NCI-H345 treated with DMSO at 0.1 percent for 48 hours (cell line): Measurements from ENCODE around the gene ALOXE3.

Experiments used
- DNase-seq: peaks from one replicate; lab custom pipeline; 2025; ENCODE audit not compliant: unreplicated experiment; lab: John Stamatoyannopoulos, UW

ALOXE3 gene

DNA sequence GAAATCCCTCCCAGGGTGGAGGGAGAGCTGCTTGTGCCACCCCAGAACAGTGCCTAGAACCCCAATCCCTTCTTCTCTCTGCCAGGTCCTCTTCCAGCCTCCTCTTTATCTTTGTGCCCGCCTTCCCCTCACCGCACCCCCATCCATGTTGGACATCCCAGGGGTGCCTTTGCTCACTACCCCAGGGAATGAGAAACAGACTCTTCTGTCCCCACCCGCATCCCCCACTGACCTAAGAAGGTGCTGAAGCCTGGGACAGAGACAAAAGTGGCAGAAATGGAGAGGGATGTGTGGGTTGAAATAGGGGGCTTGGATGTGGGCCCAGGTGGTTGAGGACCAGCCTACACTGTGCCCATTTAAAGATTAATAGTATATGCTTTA lies 62.5 kb downstream of the ALOXE3 start:
- DNase-seq = no peak

DNA sequence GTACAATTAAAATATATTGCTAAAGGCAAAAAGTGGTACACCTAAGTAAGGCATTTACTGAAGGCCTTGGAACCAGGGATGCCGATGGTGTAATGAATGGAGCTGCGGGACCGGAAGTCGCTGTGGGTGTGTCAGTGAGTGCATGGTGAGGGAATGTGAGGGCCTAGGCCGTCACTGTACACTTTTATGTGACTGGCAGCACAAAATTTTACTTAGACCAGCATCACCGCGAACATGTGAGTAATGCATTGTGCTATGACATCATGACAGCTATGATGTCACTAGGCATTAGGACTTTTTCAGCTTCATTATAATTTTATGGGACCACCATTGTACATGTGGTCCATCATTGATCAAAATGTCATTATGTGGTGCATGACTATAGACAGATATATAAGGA lies 64.7 kb downstream of the ALOXE3 start:
- no peak for DNase-seq

DNA sequence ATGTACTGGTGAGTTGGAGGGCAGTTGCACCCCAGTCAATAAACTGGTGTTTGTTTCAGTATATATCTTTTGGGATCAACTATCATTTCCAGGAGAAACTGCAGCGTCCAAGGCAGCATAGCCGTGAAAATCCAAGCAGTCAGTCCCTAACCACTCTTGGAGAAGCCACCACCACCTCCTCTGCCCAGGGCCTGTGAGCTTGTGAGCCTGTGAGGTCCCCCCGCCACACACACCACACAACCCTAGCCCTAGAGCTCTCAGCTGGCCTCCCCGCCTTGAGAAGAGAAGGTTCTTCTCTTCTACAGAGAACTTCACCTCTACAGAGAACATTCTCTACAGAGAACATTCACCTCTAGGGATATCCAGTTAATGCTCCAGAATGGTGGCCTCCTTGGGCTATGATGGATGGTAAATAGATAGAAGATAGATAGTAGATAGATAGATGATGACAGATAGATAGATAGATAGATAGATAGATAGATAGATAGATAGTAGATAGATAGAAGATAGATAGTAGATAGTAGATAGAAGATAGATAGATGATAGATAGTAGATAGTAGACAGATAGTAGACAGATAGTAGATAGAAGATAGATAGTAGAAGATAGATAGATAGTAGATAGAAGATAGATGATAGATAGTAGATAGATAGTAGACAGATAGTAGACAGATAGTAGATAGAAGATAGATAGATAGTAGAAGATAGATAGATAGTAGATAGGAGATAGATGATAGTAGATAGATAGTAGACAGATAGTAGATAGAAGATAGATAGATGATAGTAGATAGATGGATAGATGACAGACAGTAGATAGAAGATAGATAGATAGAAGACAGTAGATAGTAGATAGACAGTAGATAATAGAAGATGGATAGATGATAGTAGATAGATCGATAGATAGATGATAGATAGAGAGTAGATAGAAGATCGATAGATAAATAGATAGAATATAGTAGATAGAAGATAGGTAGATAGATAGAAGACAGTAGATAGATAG lies 65.8 kb downstream of the ALOXE3 start:
- DNase-seq = no peak

DNA sequence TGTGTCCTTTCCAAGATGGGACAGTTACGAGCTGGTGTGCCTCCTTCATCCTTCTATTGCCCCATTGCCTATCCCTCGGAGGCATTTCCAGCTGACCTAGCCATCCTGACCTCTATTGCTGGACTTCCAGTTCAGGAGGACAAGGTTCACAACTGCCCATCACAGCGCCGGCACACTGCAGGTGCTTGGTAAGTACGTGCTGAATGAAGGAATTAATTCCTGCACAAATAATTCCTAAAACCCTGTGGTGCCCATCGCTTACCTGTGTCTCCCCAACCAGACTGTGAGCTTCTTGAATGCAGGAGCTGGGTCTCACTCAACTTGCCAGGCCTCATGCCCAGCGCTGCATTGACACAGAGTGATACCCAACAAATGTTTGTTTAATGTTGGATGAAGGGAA lies 66.5 kb downstream of the ALOXE3 start:
- DNase-seq = no peak

DNA sequence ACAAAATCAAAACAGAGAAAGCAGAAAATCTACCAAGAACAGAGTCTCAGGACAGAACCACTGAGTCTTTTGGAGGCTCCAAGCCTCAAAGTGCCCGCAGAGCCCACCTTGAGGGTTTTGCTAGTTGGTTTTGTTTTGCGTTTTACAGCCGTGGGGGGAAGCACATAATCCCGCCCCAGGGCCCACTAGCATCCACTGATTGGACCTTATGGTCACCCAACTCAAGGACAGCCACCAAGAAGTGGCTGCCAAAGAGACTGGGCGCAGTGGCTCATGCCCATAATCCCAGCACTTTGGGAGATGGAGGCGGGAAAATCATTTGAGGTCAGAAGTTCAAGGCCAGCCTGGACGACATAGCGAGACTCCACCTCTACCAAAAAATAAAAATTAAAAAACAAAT lies 69.6 kb downstream of the ALOXE3 start:
- no peak for DNase-seq

DNA sequence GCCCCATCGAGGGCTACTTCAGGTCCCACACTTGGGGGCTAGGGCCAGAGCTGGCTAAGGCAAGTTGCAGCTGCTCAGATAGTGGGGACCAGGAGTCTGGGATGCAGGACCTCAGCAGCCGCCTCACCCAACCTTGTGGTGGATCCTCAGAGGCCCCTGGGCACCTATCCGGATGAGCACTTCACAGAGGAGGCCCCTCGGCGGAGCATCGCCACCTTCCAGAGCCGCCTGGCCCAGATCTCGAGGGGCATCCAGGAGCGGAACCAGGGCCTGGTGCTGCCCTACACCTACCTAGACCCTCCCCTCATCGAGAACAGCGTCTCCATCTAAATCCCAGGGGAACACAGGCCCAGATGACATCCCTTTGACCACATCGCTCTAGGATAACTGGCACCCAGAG lies 70.1 kb downstream of the ALOXE3 start:
- no peak for DNase-seq

DNA sequence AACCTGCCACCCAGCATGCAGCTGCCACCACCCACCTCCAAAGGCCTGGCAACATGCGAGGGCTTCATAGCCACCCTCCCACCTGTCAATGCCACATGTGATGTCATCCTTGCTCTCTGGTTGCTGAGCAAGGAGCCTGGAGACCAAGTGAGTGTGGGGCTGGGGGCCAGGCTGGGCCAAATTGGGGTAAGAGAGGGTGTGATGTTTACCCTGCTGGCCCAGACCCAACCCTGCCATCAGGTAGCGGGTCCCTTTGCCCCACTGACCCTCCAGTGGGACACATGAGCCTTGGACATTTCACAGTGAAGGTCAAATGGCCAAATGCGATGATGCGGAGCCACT lies 70.6 kb downstream of the ALOXE3 start:
- no peak for DNase-seq

DNA sequence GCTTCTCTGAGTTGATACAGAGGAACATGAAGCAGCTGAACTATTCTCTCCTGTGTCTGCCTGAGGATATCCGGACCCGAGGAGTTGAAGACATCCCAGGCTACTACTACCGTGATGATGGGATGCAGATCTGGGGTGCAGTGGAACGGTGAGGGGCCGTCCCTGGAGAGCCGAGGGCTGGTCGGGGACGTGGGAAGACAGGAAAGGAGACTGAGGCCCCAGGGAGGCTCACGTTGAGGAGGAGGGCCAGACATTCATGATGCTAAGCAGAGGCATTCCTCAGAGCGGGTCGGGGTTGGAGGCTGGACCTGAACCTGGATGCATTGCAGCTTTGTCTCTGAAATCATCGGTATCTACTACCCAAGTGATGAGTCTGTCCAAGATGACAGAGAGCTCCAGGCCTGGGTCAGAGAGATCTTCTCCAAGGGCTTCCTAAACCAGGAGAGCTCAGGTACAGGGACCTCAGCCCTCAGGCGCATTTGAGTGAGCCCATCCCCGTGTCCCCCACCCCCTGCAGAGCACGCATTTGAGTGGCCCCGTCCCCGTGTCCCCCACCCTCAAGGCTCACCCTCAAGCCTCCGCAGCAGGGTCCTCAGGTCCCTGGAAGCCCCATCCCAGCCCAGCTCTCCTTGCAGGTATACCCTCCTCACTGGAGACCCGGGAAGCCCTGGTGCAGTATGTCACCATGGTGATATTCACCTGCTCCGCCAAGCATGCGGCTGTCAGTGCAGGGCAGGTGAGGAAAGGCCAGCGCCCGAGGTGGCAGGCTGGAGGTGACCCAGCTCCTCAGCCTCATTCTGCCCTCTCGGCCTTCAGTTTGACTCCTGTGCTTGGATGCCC lies 71.2 kb downstream of the ALOXE3 start:
- DNase-seq = no peak

DNA sequence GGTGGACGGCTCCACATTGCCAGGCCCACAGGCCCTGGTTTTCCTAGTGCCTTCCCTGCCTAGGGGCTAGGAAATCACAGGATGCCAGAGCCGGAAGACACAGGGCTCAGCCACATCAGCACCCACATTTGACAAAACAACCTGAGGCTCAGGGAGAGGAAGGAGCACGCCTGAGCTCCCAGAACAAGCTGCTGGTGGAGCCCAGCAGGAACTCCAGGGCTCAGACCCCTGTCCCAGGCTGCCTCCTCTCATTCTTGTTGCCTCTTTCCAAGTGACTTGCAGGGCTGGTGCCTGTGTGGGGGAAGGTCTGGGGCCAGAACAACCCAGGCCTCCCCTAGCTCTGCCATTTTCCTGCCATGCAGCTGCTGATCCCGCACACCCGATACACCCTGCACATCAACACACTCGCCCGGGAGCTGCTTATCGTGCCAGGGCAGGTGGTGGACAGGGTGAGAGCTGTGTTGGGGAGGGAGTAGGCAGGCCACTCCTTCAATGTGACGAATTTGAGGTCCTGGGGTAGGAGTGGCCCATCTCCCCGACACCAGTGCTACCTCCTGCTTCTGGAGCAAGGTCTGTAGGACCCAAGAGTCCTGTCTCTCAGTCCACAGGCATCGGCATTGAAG lies 71.9 kb downstream of the ALOXE3 start:
- no peak for DNase-seq
